ENCODE results near the gene EXOC5. TPM values are rescaled to one million over a fixed set of nuclear protein-coding genes. Genes with fewer than 3 reads are reported as not detected.

EXOC5 gene
- total RNA-seq, 5 donors from 2014 or later (not counting 1 experiment from before 2014, with no cell fraction given): 28.3 to 45.1 (median 36.3) TPM

- no peak for ATAC-seq (replicated peaks in 1 of 4)
- Histone ChIP-seq H3K4me1 (ENCODE audit: control insufficient read depth in 1 of 2, extremely low read depth in 1 of 2, insufficient read depth in 2 of 2, low read length in 2 of 2) (no peaks in the 10 kb centered on the region), H3K9me3 (no peaks in the 10 kb centered on the region), H3K27ac (ENCODE audit: low read length) (no peak overlapping the region), H3K27me3 (replicated peaks in 1 of 2; ENCODE audit: control insufficient read depth in 2 of 2, extremely low read depth in 1 of 2, insufficient read depth in 2 of 2, low read length in 1 of 2) (peaks cover 0 to 3% of the 10 kb centered on the region in 2 experiments), H3K4me3 (ENCODE audit: control insufficient read depth in 1 of 2, extremely low read depth in 1 of 2, low read length in 1 of 2) (no peak overlapping the region), H3K36me3 (ENCODE audit: control insufficient read depth in 2 of 2, extremely low read depth in 1 of 2, insufficient read depth in 1 of 2, low read length in 1 of 2) (no peaks in the 10 kb centered on the region)
- Mint-ChIP-seq H3K4me3 (no peak overlapping the region), H3K36me3 (no peaks in the 10 kb centered on the region), H3K27ac (no peak overlapping the region), H3K4me1 (no peaks in the 10 kb centered on the region), H3K27me3 (peaks cover 6 to 27% of the 10 kb centered on the region in 2 donors), H3K9me3 (no peaks in the 10 kb centered on the region)
- 33% methylated on average over 1 of the region's 5 CpGs for WGBS (ENCODE audit: insufficient coverage)
- POLR2A ChIA-PET: interaction anchor here in 1 of 2 donors (0.6 kb wide), 1 partner anchor 876 kb away, joined by 11 read pairs; no protein-coding TSS in a partner anchor
- CTCF ChIA-PET: interaction anchor here in 1 of 2 donors (0.7 kb wide), 1 partner anchor 34 kb away, joined by 6 read pairs; no protein-coding TSS in a partner anchor
- DNase-seq: no peak
Observed at GRCh38 chr14:57182760-57183503, 85.8 kb downstream of the EXOC5 start.

- H3K4me1 ChIP-seq (ENCODE audit: control insufficient read depth in 1 of 2, extremely low read depth in 1 of 2, insufficient read depth in 2 of 2, low read length in 2 of 2): no peaks in the 10 kb centered on the region
- ATAC-seq (replicated peaks in 1 of 4) (no peak), DNase-seq (no peak)
- no peak overlapping the region for H3K27ac ChIP-seq (ENCODE audit: low read length)
- H3K27me3 ChIP-seq (replicated peaks in 1 of 2; ENCODE audit: control insufficient read depth in 2 of 2, extremely low read depth in 1 of 2, insufficient read depth in 2 of 2, low read length in 1 of 2): peaks cover 0 to 3% of the 10 kb centered on the region in 2 experiments
- peaks cover 9 to 20% of the 10 kb centered on the region in 2 donors for H3K27me3 Mint-ChIP-seq
- CTCF ChIA-PET: no interaction called here
- H3K36me3 ChIP-seq (ENCODE audit: control insufficient read depth in 2 of 2, extremely low read depth in 1 of 2, insufficient read depth in 1 of 2, low read length in 1 of 2): no peaks in the 10 kb centered on the region
- WGBS (ENCODE audit: insufficient coverage): 62% methylated on average over 3 of the region's 4 CpGs
- H3K27ac Mint-ChIP-seq: no peak overlapping the region
- no peaks in the 10 kb centered on the region for H3K9me3 ChIP-seq
- H3K36me3 Mint-ChIP-seq: no peaks in the 10 kb centered on the region
- no peaks in the 10 kb centered on the region for H3K4me1 Mint-ChIP-seq
- POLR2A ChIA-PET: no interaction called here
- no peak overlapping the region for H3K4me3 Mint-ChIP-seq
- H3K4me3 ChIP-seq (ENCODE audit: control insufficient read depth in 1 of 2, extremely low read depth in 1 of 2, low read length in 1 of 2): no peak overlapping the region
- H3K9me3 Mint-ChIP-seq: no peaks in the 10 kb centered on the region
Observed at GRCh38 chr14:57179273-57179672, 89.4 kb downstream of the EXOC5 start.

- Mint-ChIP-seq H3K27ac (no peak overlapping the region), H3K9me3 (no peaks in the 10 kb centered on the region), H3K4me1 (no peaks in the 10 kb centered on the region), H3K27me3 (peaks cover 10 to 17% of the 10 kb centered on the region in 2 donors), H3K36me3 (no peaks in the 10 kb centered on the region), H3K4me3 (no peak overlapping the region)
- 97% methylated on average over 4 of the region's 4 CpGs for WGBS (ENCODE audit: insufficient coverage)
- ATAC-seq (replicated peaks in 1 of 4): no peak
- H3K27ac ChIP-seq (ENCODE audit: low read length): no peak overlapping the region
- no peak overlapping the region for H3K4me3 ChIP-seq (ENCODE audit: control insufficient read depth in 1 of 2, extremely low read depth in 1 of 2, low read length in 1 of 2)
- CTCF ChIA-PET: no interaction called here
- no peaks in the 10 kb centered on the region for H3K4me1 ChIP-seq (ENCODE audit: control insufficient read depth in 1 of 2, extremely low read depth in 1 of 2, insufficient read depth in 2 of 2, low read length in 2 of 2)
- no peaks in the 10 kb centered on the region for H3K9me3 ChIP-seq
- no peak for DNase-seq
- POLR2A ChIA-PET: no interaction called here
- H3K27me3 ChIP-seq (replicated peaks in 1 of 2; ENCODE audit: control insufficient read depth in 2 of 2, extremely low read depth in 1 of 2, insufficient read depth in 2 of 2, low read length in 1 of 2): peaks cover 0 to 3% of the 10 kb centered on the region in 2 experiments
- no peaks in the 10 kb centered on the region for H3K36me3 ChIP-seq (ENCODE audit: control insufficient read depth in 2 of 2, extremely low read depth in 1 of 2, insufficient read depth in 1 of 2, low read length in 1 of 2)
Observed at GRCh38 chr14:57174466-57174865, 94.2 kb downstream of the EXOC5 start.

- Histone ChIP-seq H3K4me1 (ENCODE audit: control insufficient read depth in 1 of 2, extremely low read depth in 1 of 2, insufficient read depth in 2 of 2, low read length in 2 of 2) (no peaks in the 10 kb centered on the region), H3K9me3 (no peaks in the 10 kb centered on the region), H3K36me3 (ENCODE audit: control insufficient read depth in 2 of 2, extremely low read depth in 1 of 2, insufficient read depth in 1 of 2, low read length in 1 of 2) (no peaks in the 10 kb centered on the region), H3K4me3 (ENCODE audit: control insufficient read depth in 1 of 2, extremely low read depth in 1 of 2, low read length in 1 of 2) (no peak overlapping the region), H3K27ac (ENCODE audit: low read length) (no peak overlapping the region), H3K27me3 (replicated peaks in 1 of 2; ENCODE audit: control insufficient read depth in 2 of 2, extremely low read depth in 1 of 2, insufficient read depth in 2 of 2, low read length in 1 of 2) (no peaks in the 10 kb centered on the region)
- Mint-ChIP-seq H3K27ac (no peak overlapping the region), H3K4me1 (no peaks in the 10 kb centered on the region), H3K4me3 (no peak overlapping the region), H3K36me3 (no peaks in the 10 kb centered on the region), H3K27me3 (peaks cover 4 to 16% of the 10 kb centered on the region in 2 donors), H3K9me3 (no peaks in the 10 kb centered on the region)
- ATAC-seq (replicated peaks in 1 of 4): no peak
- ChIA-PET POLR2A (no interaction called here), CTCF (no interaction called here)
- no peak for DNase-seq
- 68% methylated on average over 3 of the region's 3 CpGs for WGBS (ENCODE audit: insufficient coverage)
Observed at GRCh38 chr14:57171903-57172302, 96.8 kb downstream of the EXOC5 start.

- no peaks in the 10 kb centered on the region for H3K36me3 ChIP-seq (ENCODE audit: control insufficient read depth in 2 of 2, extremely low read depth in 1 of 2, insufficient read depth in 1 of 2, low read length in 1 of 2)
- Mint-ChIP-seq H3K36me3 (no peaks in the 10 kb centered on the region), H3K27me3 (peaks cover 4 to 16% of the 10 kb centered on the region in 2 donors), H3K4me3 (no peak overlapping the region), H3K4me1 (no peaks in the 10 kb centered on the region), H3K27ac (no peak overlapping the region), H3K9me3 (no peaks in the 10 kb centered on the region)
- H3K4me1 ChIP-seq (ENCODE audit: control insufficient read depth in 1 of 2, extremely low read depth in 1 of 2, insufficient read depth in 2 of 2, low read length in 2 of 2): no peaks in the 10 kb centered on the region
- H3K27me3 ChIP-seq (replicated peaks in 1 of 2; ENCODE audit: control insufficient read depth in 2 of 2, extremely low read depth in 1 of 2, insufficient read depth in 2 of 2, low read length in 1 of 2): peaks cover 0 to 1% of the 10 kb centered on the region in 2 experiments
- H3K27ac ChIP-seq (ENCODE audit: low read length): no peak overlapping the region
- DNase-seq (no peak), ATAC-seq (replicated peaks in 1 of 4) (no peak)
- ChIA-PET POLR2A (no interaction called here), CTCF (no interaction called here)
- H3K9me3 ChIP-seq: no peaks in the 10 kb centered on the region
- no peak overlapping the region for H3K4me3 ChIP-seq (ENCODE audit: control insufficient read depth in 1 of 2, extremely low read depth in 1 of 2, low read length in 1 of 2)
- 87% methylated on average over 4 of the region's 5 CpGs for WGBS (ENCODE audit: insufficient coverage)
Observed at GRCh38 chr14:57171363-57171762, 97.3 kb downstream of the EXOC5 start.

GRCh38 chr14:57169901-57170300 lies 98.8 kb downstream of the EXOC5 start:
- ChIA-PET CTCF (no interaction called here), POLR2A (interaction anchor here in 1 of 2 donors (0.5 kb wide), 1 partner anchor 30 kb away, joined by 3 read pairs; no protein-coding TSS in a partner anchor)
- Mint-ChIP-seq H3K4me1 (no peaks in the 10 kb centered on the region), H3K27me3 (peaks cover 4 to 12% of the 10 kb centered on the region in 2 donors), H3K4me3 (no peak overlapping the region), H3K36me3 (no peaks in the 10 kb centered on the region), H3K27ac (no peak overlapping the region), H3K9me3 (no peaks in the 10 kb centered on the region)
- no peak overlapping the region for H3K27ac ChIP-seq (ENCODE audit: low read length)
- no peaks in the 10 kb centered on the region for H3K4me1 ChIP-seq (ENCODE audit: control insufficient read depth in 1 of 2, extremely low read depth in 1 of 2, insufficient read depth in 2 of 2, low read length in 2 of 2)
- no CpG with 5 or more reads among the region's 3 CpGs for WGBS (ENCODE audit: insufficient coverage)
- H3K9me3 ChIP-seq: no peaks in the 10 kb centered on the region
- no peaks in the 10 kb centered on the region for H3K36me3 ChIP-seq (ENCODE audit: control insufficient read depth in 2 of 2, extremely low read depth in 1 of 2, insufficient read depth in 1 of 2, low read length in 1 of 2)
- DNase-seq (no peak), ATAC-seq (replicated peaks in 1 of 4) (no peak)
- H3K27me3 ChIP-seq (replicated peaks in 1 of 2; ENCODE audit: control insufficient read depth in 2 of 2, extremely low read depth in 1 of 2, insufficient read depth in 2 of 2, low read length in 1 of 2): peaks cover 0 to 2% of the 10 kb centered on the region in 2 experiments
- no peak overlapping the region for H3K4me3 ChIP-seq (ENCODE audit: control insufficient read depth in 1 of 2, extremely low read depth in 1 of 2, low read length in 1 of 2)

All from T-cell (primary cell).